GM19043 (cell line): Measurements from ENCODE around the gene OR4D5.

Source experiments
- ATAC-seq: cut with Tn5 transposase; IDR thresholded peaks from one replicate; pipeline ENCODE4 v1.9.1; 2021; ENCODE audit warnings: low read depth; ENCODE audit not compliant: unreplicated experiment

OR4D5 gene

GRCh38 chr11:123939317-123939716 lies at the start of gene OR4D5:
OR4D5 (plus strand) TSS chr11:123939617; CDS start chr11:123939617, 0 bp downstream.
- no peak for ATAC-seq

- no peak for ATAC-seq
Observed at GRCh38 chr11:123892031-123892430, 47.4 kb upstream of the OR4D5 start.

GRCh38 chr11:123899792-123900191 lies 39.6 kb upstream of the OR4D5 start:
- no peak for ATAC-seq

GRCh38 chr11:123901867-123902266 lies 37.5 kb upstream of the OR4D5 start, which contains the start of gene OR8D4:
OR8D4 (plus strand) TSS chr11:123902167; CDS start chr11:123906432, 4,265 bp downstream.
- ATAC-seq, result no peak

GRCh38 chr11:123903932-123904331 lies 35.5 kb upstream of the OR4D5 start:
- ATAC-seq, result no peak

GRCh38 chr11:123904932-123905331 lies 34.5 kb upstream of the OR4D5 start:
- no peak for ATAC-seq

GRCh38 chr11:123905826-123906225 lies 33.6 kb upstream of the OR4D5 start:
- no peak for ATAC-seq

GRCh38 chr11:123920943-123921342 lies 18.5 kb upstream of the OR4D5 start:
- ATAC-seq, result no peak

GRCh38 chr11:123924027-123924426 lies 15.4 kb upstream of the OR4D5 start:
- ATAC-seq, result no peak

GRCh38 chr11:123942413-123942812 lies 3.0 kb downstream of the OR4D5 start:
- no peak for ATAC-seq

GRCh38 chr11:123943738-123944137 lies 4.3 kb downstream of the OR4D5 start, which contains the start of gene OR6T1:
OR6T1 (minus strand) TSS chr11:123943838; CDS start chr11:123943838, 0 bp downstream.
- no peak for ATAC-seq

- no peak for ATAC-seq
Observed at GRCh38 chr11:123945132-123945531, 5.7 kb downstream of the OR4D5 start.

GRCh38 chr11:123956752-123957151 lies 17.3 kb downstream of the OR4D5 start:
- ATAC-seq, result no peak

- no peak for ATAC-seq
Observed at GRCh38 chr11:123973816-123974215, 34.4 kb downstream of the OR4D5 start.

GRCh38 chr11:123976770-123977560 lies 37.5 kb downstream of the OR4D5 start:
- ATAC-seq, result no peak

- no peak for ATAC-seq
Observed at GRCh38 chr11:123977731-123978347, 38.4 kb downstream of the OR4D5 start, which contains the start of gene OR10S1. OR10S1 (minus strand) TSS chr11:123977781; CDS start chr11:123977664, 117 bp downstream.

GRCh38 chr11:123979311-123979710 lies 39.9 kb downstream of the OR4D5 start:
- ATAC-seq, result no peak
